H1 (cell line): ENCODE results near the gene PATJ. TPM values are rescaled to one million over a fixed set of nuclear protein-coding genes. Genes with fewer than 3 reads are reported as not detected.

Experiments used
- CTCF ChIA-PET: fragments of 300-600 bp; sonication (Branson Sonifier 250); formaldehyde crosslinking; loops from one replicate; lab custom pipeline; 2021; ENCODE audit not compliant: partially characterized antibody; lab: Charles Lee
- POLR2A ChIA-PET: fragments of 300-600 bp; sonication (Branson Sonifier 250); formaldehyde crosslinking; loops from one replicate; lab custom pipeline; 2021; ENCODE audit warnings: inconsistent platforms; ENCODE audit not compliant: partially characterized antibody; lab: Charles Lee
- DNase-seq, 2 experiments: peaks; one replicate each; pipeline versions ENCODE4 v3.0.0 to v3.0.0-alpha.2; 2010 to 2022; ENCODE audit warnings: low spot score in 2 of 2, low read depth in 1 of 2, mixed read lengths in 1 of 2
- FAIRE-seq: peaks from 2 replicates; lab custom pipeline; 2011; peaks lifted over from hg19 to GRCh38; lab: Jason Lieb, UNC
- H2AFZ ChIP-seq: 2 replicates; pipeline ENCODE4 v1.8.1; 2012; ENCODE audit warnings: low read length, inconsistent platforms
- H2AK5ac ChIP-seq: 2 replicates; pipeline ENCODE4 v1.6.1; 2013; ENCODE audit warnings: low read depth, low read length
- H2BK120ac ChIP-seq: replicated peaks from 2 replicates; pipeline ENCODE3; 2013; ENCODE audit warnings: low read depth, low read length, inconsistent platforms
- H2BK12ac ChIP-seq: 2 replicates; pipeline ENCODE4 v1.6.1; 2013; ENCODE audit warnings: low read depth, low read length
- H2BK15ac ChIP-seq: 2 replicates; pipeline ENCODE4 v1.6.1; 2013; ENCODE audit warnings: low read length
- H2BK20ac ChIP-seq: 2 replicates; pipeline ENCODE4 v1.6.1; 2013; ENCODE audit warnings: low read length
- H2BK5ac ChIP-seq: 2 replicates; pipeline ENCODE4 v1.6.1; 2013; ENCODE audit warnings: low read depth, low read length
- H3K14ac ChIP-seq: 2 replicates; pipeline ENCODE4 v1.6.1; 2013; ENCODE audit warnings: inconsistent platforms; ENCODE audit not compliant: insufficient read length
- H3K18ac ChIP-seq: 2 replicates; pipeline ENCODE4 v1.6.1; 2013; ENCODE audit warnings: low read length; ENCODE audit errors: extremely low read depth
- H3K23ac ChIP-seq: 2 replicates; pipeline ENCODE4 v1.6.1; 2013; ENCODE audit warnings: inconsistent platforms; ENCODE audit not compliant: insufficient read length
- H3K23me2 ChIP-seq: 2 replicates; pipeline ENCODE4 v1.6.1; 2013; ENCODE audit warnings: low read depth, low read length
- H3K27ac ChIP-seq: 2 replicates; pipeline ENCODE4 v1.6.1; 2011; ENCODE audit warnings: low read depth, low read length, inconsistent platforms
- H3K27me3 ChIP-seq, 4 experiments: replicated peaks in 1 of 4; 1 replicate in 1 of 4; 2 replicates in 3 of 4; pipeline versions ENCODE4 v1.6.1 to v1.8.1; 2011 to 2013; ENCODE audit warnings: low read length in 3 of 4, mild to moderate bottlenecking in 3 of 4, inconsistent platforms in 2 of 4, mixed read lengths in 2 of 4, moderate library complexity in 1 of 4; ENCODE audit not compliant: control insufficient read depth in 3 of 4, insufficient read depth in 3 of 4; ENCODE audit errors: extremely low read depth in 1 of 4
- H3K36me3 ChIP-seq, 4 experiments: 2 replicates each; pipeline versions ENCODE4 v1.6.1 to v1.8.1; 2011 to 2013; ENCODE audit warnings: mild to moderate bottlenecking in 4 of 4, low read length in 3 of 4, moderate library complexity in 2 of 4, control low read depth in 1 of 4, inconsistent platforms in 1 of 4; ENCODE audit not compliant: insufficient read depth in 4 of 4, control insufficient read depth in 2 of 4
- H3K4ac ChIP-seq: replicated peaks from 2 replicates; pipeline ENCODE3; 2013; ENCODE audit warnings: low read length, low read depth, mixed read lengths, inconsistent platforms; ENCODE audit not compliant: insufficient read length
- H3K4me1 ChIP-seq, 4 experiments: replicated peaks in 1 of 4; 1 replicate in 1 of 4; 2 replicates in 3 of 4; pipeline versions ENCODE4 v1.6.1 to v1.8.1; 2011 to 2013; ENCODE audit warnings: low read length in 3 of 4, inconsistent platforms in 2 of 4, mixed read lengths in 1 of 4; ENCODE audit not compliant: insufficient read depth in 4 of 4, control insufficient read depth in 3 of 4
- H3K4me2 ChIP-seq, 2 experiments: 2 replicates each; pipeline versions ENCODE4 v1.6.1 to v1.8.1; 2011 to 2013; ENCODE audit warnings: low read depth in 2 of 2, low read length in 2 of 2, control low read depth in 1 of 2, inconsistent platforms in 1 of 2, mild to moderate bottlenecking in 1 of 2; ENCODE audit not compliant: insufficient read depth in 1 of 2
- H3K4me3 ChIP-seq, 4 experiments: fragments of 200-600, 300-600 bp in 1 of 4; sonication (generic), shearing (Covaris generic), sonication (Bioruptor Twin) in 1 of 4; 2 replicates each; pipeline versions ENCODE4 v1.5.1 to v1.8.1; 2011 to 2016; ENCODE audit warnings: low read length in 4 of 4, low read depth in 3 of 4, control low read depth in 2 of 4, inconsistent platforms in 2 of 4, mild to moderate bottlenecking in 2 of 4, mixed read lengths in 1 of 4, moderate library complexity in 1 of 4; ENCODE audit not compliant: insufficient read depth in 2 of 4; ENCODE audit errors: extremely low read depth in 1 of 4
- H3K56ac ChIP-seq: replicated peaks from 2 replicates; pipeline ENCODE3; 2013; ENCODE audit warnings: low read depth, mild to moderate bottlenecking, mixed read lengths, low read length, inconsistent platforms; ENCODE audit not compliant: insufficient read length
- H3K79me1 ChIP-seq: 2 replicates; pipeline ENCODE4 v1.6.1; 2013; ENCODE audit warnings: low read depth, low read length, control low read depth
- H3K79me2 ChIP-seq, 2 experiments: 2 replicates each; pipeline versions ENCODE4 v1.6.1 to v1.8.1; 2012 to 2013; ENCODE audit warnings: low read length in 2 of 2, mild to moderate bottlenecking in 2 of 2, inconsistent platforms in 1 of 2; ENCODE audit not compliant: insufficient read depth in 2 of 2, control insufficient read depth in 1 of 2
- H3K9ac ChIP-seq, 4 experiments: replicated peaks in 1 of 4; 1 replicate in 1 of 4; 2 replicates in 3 of 4; pipeline versions ENCODE4 v1.6.1 to v1.8.1; 2011 to 2013; ENCODE audit warnings: low read depth in 3 of 4, low read length in 3 of 4, control low read depth in 2 of 4, mild to moderate bottlenecking in 2 of 4, moderate library complexity in 2 of 4, inconsistent platforms in 1 of 4; ENCODE audit errors: extremely low read depth in 1 of 4
- H3K9me3 ChIP-seq, 2 experiments: 2 replicates each; pipeline versions ENCODE4 v1.6.1 to v1.8.1; 2012 to 2013; ENCODE audit warnings: mild to moderate bottlenecking in 2 of 2, moderate library complexity in 2 of 2, control low read depth in 1 of 2, inconsistent platforms in 1 of 2, low read depth in 1 of 2, low read length in 1 of 2, mixed read lengths in 1 of 2; ENCODE audit not compliant: insufficient read depth in 2 of 2
- H4K20me1 ChIP-seq, 2 experiments: replicated peaks in 1 of 2; 2 replicates each; pipeline versions ENCODE3 to v1.8.1; 2011 to 2013; ENCODE audit warnings: inconsistent platforms in 2 of 2, low read length in 2 of 2, mild to moderate bottlenecking in 1 of 2; ENCODE audit not compliant: insufficient read depth in 2 of 2, control insufficient read depth in 1 of 2
- H4K5ac ChIP-seq: 2 replicates; pipeline ENCODE4 v1.6.1; 2013; ENCODE audit warnings: low read length, low read depth, mixed read lengths, inconsistent platforms; ENCODE audit not compliant: insufficient read length
- H4K8ac ChIP-seq: 2 replicates; pipeline ENCODE4 v1.8.0; 2013; ENCODE audit warnings: mild to moderate bottlenecking, moderate library complexity, low read length, inconsistent platforms; ENCODE audit not compliant: insufficient read depth; ENCODE audit errors: extremely low read depth
- H4K91ac ChIP-seq: replicated peaks from 2 replicates; pipeline ENCODE3; 2013; ENCODE audit warnings: low read length, mixed read lengths, inconsistent platforms; ENCODE audit not compliant: insufficient read length
- ATF3 ChIP-seq: IDR thresholded peaks from 2 replicates; pipeline ENCODE4 v1.6.1; 2011; ENCODE audit warnings: low read depth, mild to moderate bottlenecking, low read length; ENCODE audit not compliant: insufficient read depth
- CHD2 ChIP-seq: IDR thresholded peaks from 2 replicates; pipeline ENCODE4 v1.6.1; 2012; ENCODE audit warnings: low read length, improper control_type of control experiment
- E2F6 ChIP-seq: IDR thresholded peaks from 2 replicates; pipeline ENCODE4 v1.6.1; 2012; ENCODE audit warnings: inconsistent platforms
- MAX ChIP-seq: IDR thresholded peaks from 2 replicates; pipeline ENCODE4 v1.6.1; 2012; ENCODE audit warnings: inconsistent platforms
- SP1 ChIP-seq: IDR thresholded peaks from 2 replicates; pipeline ENCODE4 v1.6.1; 2011; ENCODE audit warnings: low read depth, low read length
- SUZ12 ChIP-seq: fragments of 200-600 bp; sonication (generic); IDR thresholded peaks from 2 replicates; pipeline ENCODE4 v1.6.1; 2012; ENCODE audit warnings: mild to moderate bottlenecking, inconsistent platforms, low read length, moderate library complexity, mixed read lengths
- WGBS, 2 experiments: shearing (Covaris generic) in 1 of 2; methylation state at CpG; one replicate each; pipeline versions ENCODE4 v1.1.6 to v1.1.7; 2013 to 2015; ENCODE audit warnings: low lambda C conversion rate in 2 of 2, mixed read lengths in 2 of 2, inconsistent platforms in 1 of 2, low coverage in 1 of 2, missing lambda C conversion rate in 1 of 2; ENCODE audit not compliant: insufficient replicate concordance in 2 of 2, insufficient coverage in 1 of 2, insufficient read length in 1 of 2; ENCODE audit errors: extremely low coverage in 1 of 2, missing lambda C conversion rate in 1 of 2; 5-methylcytosine and 5-hydroxymethylcytosine counted together
- polyA plus RNA-seq, 7 experiments: library from polyadenylated mRNA; depleted of rRNA in 3 of 7; stranded (reverse) in 5 of 7; unstranded in 2 of 7; fragments of >200 nt in 5 of 7; fragments of 200-250 nt in 2 of 7; gene quantifications; 1 replicate in 5 of 7; 2 replicates in 1 of 7; 4 replicates in 1 of 7; pipeline versions ENCODE4 v1.2.1 to v1.2.3, GENCODE V29; 2011 to 2013; ENCODE audit warnings: missing spikeins in 2 of 7, mixed read lengths in 2 of 7
- total RNA-seq: library from RNA; stranded (reverse); fragmentation: NEBNext Ultra II Directional; extraction: Animal tissue kit (Norgen Biotek cat#: 25700); gene quantifications from 2 replicates; pipeline ENCODE4 v1.2.1, GENCODE V29; 2021

The PATJ gene
- total and polyA plus RNA-seq, 2 of the 8 experiments (the other 6 are each of a cell fraction or from before 2014, with no cell fraction given), result 8.2 to 55.6 TPM

- Histone ChIP-seq H3K4me1 (peaks cover 0 to 3% (median 0%) of the 10 kb centered on the region in 4 experiments; a peak in 3 of 7 replicates), H4K8ac (no peak overlapping the region), H3K14ac (no peak overlapping the region), H3K56ac (no peak overlapping the region), H2BK12ac (no peak overlapping the region), H2AFZ (no peak overlapping the region), H2BK5ac (no peak overlapping the region), H4K91ac (no peak overlapping the region), H3K23ac (no peak overlapping the region), H3K4me2 (peak overlapping the region; percentile 72 to 78), H3K9me3 (no peaks in the 10 kb centered on the region), H2AK5ac (no peak overlapping the region), H3K27me3 (no peaks in the 10 kb centered on the region), H3K79me1 (peaks cover 3% of the 10 kb centered on the region; the same call in 1 of the 2 replicates), H3K4ac (no peak overlapping the region), H3K79me2 (peaks cover 14 to 27% of the 10 kb centered on the region in 2 experiments), H2BK20ac (no peak overlapping the region), H3K4me3 (peak overlapping the region in 2 of 4 experiments; percentile 89 to 90; a peak in 4 of 8 replicates), H2BK120ac (no peak overlapping the region), H3K36me3 (no peaks in the 10 kb centered on the region), H2BK15ac (no peak overlapping the region), H4K5ac (no peak overlapping the region), H3K18ac (no peak overlapping the region), H3K9ac (no peak overlapping the region), H3K27ac (no peak overlapping the region), H4K20me1 (no peaks in the 10 kb centered on the region), H3K23me2 (peaks cover 3% of the 10 kb centered on the region; the same call in 1 of the 2 replicates)
- CTCF ChIA-PET, result no interaction called here
- FAIRE-seq (no peak), DNase-seq (no peak)
- 83% methylated on average over 19 of the region's 19 CpGs; no CpG with 5 or more reads in 1 of the 2 experiments for WGBS, 2 experiments
- POLR2A ChIA-PET, result no interaction called here
- TF ChIP-seq ATF3 (no peak), SP1 (no peak), SUZ12 (no peak), E2F6 (no peak), MAX (no peak), CHD2 (no peak)
Measured at GRCh38 chr1:61740751-61741700, 1.3 kb upstream of the PATJ start.
